B cell (primary cell): ENCODE results near the gene FTCD. TPM values are rescaled to one million over a fixed set of nuclear protein-coding genes. Genes with fewer than 3 reads are reported as not detected.
"Not testable (repeated sequence)": the region's sequence is repeated elsewhere in the genome, so short reads cannot be mapped to it uniquely, and the experiment has no call there.

Experiments
- ATAC-seq: fragments of 200-7000 bp; cut with Tn5 transposase; one replicate; pipeline ENCODE4 v1.10.0; 2021; ENCODE audit warnings: low read depth, mild to moderate bottlenecking, moderate number of reproducible peaks, moderate library complexity
- CTCF ChIA-PET: fragments of 350-600 bp; sonication (Branson Sonifier 250); formaldehyde crosslinking; loops from one replicate; lab custom pipeline; 2021; ENCODE audit warnings: antibody characterized with exemption, inconsistent platforms; lab: Charles Lee
- POLR2A ChIA-PET: fragments of 350-600 bp; sonication (Branson Sonifier 250); formaldehyde crosslinking; loops from one replicate; lab custom pipeline; 2021; ENCODE audit warnings: antibody characterized with exemption; lab: Charles Lee
- DNase-seq: peaks from one replicate; pipeline ENCODE4 v3.0.0; 2013
- H2AFZ ChIP-seq: 2 replicates; pipeline ENCODE4 v1.6.1; 2012; ENCODE audit warnings: mild to moderate bottlenecking, low read depth, low read length; ENCODE audit not compliant: insufficient read depth, poor library complexity, severe bottlenecking
- H3K27ac ChIP-seq, 2 donors: 1 replicate in 1 of 2; 2 replicates in 1 of 2; pipeline ENCODE4 v1.5.1; 2012 to 2013; ENCODE audit warnings: low read length in 2 of 2, mild to moderate bottlenecking in 2 of 2, moderate library complexity in 1 of 2
- H3K27me3 ChIP-seq, 4 experiments: fragments of 200-600 bp in 1 of 4; sonication (generic) in 1 of 4; replicated peaks in 1 of 4; 1 replicate in 2 of 4; 2 replicates in 2 of 4; pipeline versions ENCODE4 v1.6.1 to v1.7.0; 2013 to 2016; ENCODE audit warnings: low read length in 3 of 4, mild to moderate bottlenecking in 2 of 4, mixed read lengths in 1 of 4, moderate library complexity in 1 of 4; ENCODE audit not compliant: insufficient read depth in 4 of 4, control insufficient read depth in 3 of 4; ENCODE audit errors: control extremely low read depth in 1 of 4
- H3K36me3 ChIP-seq, 2 experiments: replicated peaks in 1 of 2; 1 replicate in 1 of 2; 2 replicates in 1 of 2; pipeline versions ENCODE4 v1.6.1 to v1.7.1; 2013; ENCODE audit warnings: low read length in 1 of 2; ENCODE audit not compliant: insufficient read depth in 2 of 2, control insufficient read depth in 1 of 2; ENCODE audit errors: control extremely low read depth in 1 of 2, extremely low read depth in 1 of 2
- H3K4me1 ChIP-seq, 2 donors: fragments of 200-600 bp in 1 of 2; sonication (generic) in 1 of 2; 1 replicate in 1 of 2; 2 replicates in 1 of 2; pipeline versions ENCODE4 v1.5.1 to v1.6.1; 2013 to 2017; ENCODE audit warnings: low read length in 2 of 2; ENCODE audit not compliant: control insufficient read depth in 2 of 2, insufficient read depth in 2 of 2
- H3K4me2 ChIP-seq: replicated peaks from 2 replicates; pipeline ENCODE3; 2012; ENCODE audit warnings: mild to moderate bottlenecking, low read depth, low read length; ENCODE audit not compliant: poor library complexity, severe bottlenecking
- H3K4me3 ChIP-seq, 5 experiments: fragments of 200-600 bp in 1 of 5; sonication (generic) in 1 of 5; 1 replicate in 3 of 5; 2 replicates in 2 of 5; pipeline versions ENCODE4 v1.5.1 to v1.7.0; 2011 to 2016; ENCODE audit warnings: low read length in 4 of 5, mild to moderate bottlenecking in 4 of 5, low read depth in 2 of 5, control low read depth in 1 of 5, moderate library complexity in 1 of 5; ENCODE audit not compliant: insufficient read depth in 1 of 5; ENCODE audit errors: control extremely low read depth in 1 of 5, extremely low read depth in 1 of 5
- H3K79me2 ChIP-seq: fragments of 200-600 bp; sonication (generic); one replicate; pipeline ENCODE4 v1.6.0; 2016; ENCODE audit warnings: low read length; ENCODE audit not compliant: control insufficient read depth, insufficient read depth
- H3K9ac ChIP-seq: fragments of 200-600 bp; sonication (generic); 2 replicates; pipeline ENCODE4 v1.6.1; 2017; ENCODE audit warnings: mild to moderate bottlenecking, low read length, moderate library complexity
- H3K9me3 ChIP-seq, 3 donors: one replicate each; pipeline versions ENCODE4 v1.6.1 to v1.7.1; 2013; ENCODE audit warnings: low read length in 2 of 3; ENCODE audit not compliant: control insufficient read depth in 2 of 3, insufficient read depth in 1 of 3; ENCODE audit errors: control extremely low read depth in 1 of 3
- H4K20me1 ChIP-seq: 2 replicates; pipeline ENCODE4 v1.6.0; 2012; ENCODE audit warnings: mild to moderate bottlenecking, low read length; ENCODE audit not compliant: insufficient read depth, control insufficient read depth, poor library complexity, severe bottlenecking
- H3K27ac Mint-ChIP-seq: one replicate; pipeline ENCODE4 v1.8.0; 2021; ENCODE audit warnings: mixed read lengths
- H3K27me3 Mint-ChIP-seq: one replicate; pipeline ENCODE4 v1.8.0; 2021; ENCODE audit warnings: mixed read lengths
- H3K4me1 Mint-ChIP-seq: one replicate; pipeline ENCODE4 v1.8.0; 2021; ENCODE audit warnings: mixed read lengths
- H3K4me3 Mint-ChIP-seq: one replicate; pipeline ENCODE4 v1.8.0; 2021; ENCODE audit warnings: mixed read lengths
- H3K9me3 Mint-ChIP-seq: one replicate; pipeline ENCODE4 v1.8.0; 2022; ENCODE audit warnings: mixed read lengths; ENCODE audit not compliant: insufficient read depth
- CTCF ChIP-seq: fragments of 200-600 bp; IDR thresholded peaks from one replicate; pipeline ENCODE4 v1.8.0; 2022; ENCODE audit warnings: antibody characterized with exemption, mild to moderate bottlenecking
- EZH2 ChIP-seq: IDR thresholded peaks from 2 replicates; pipeline ENCODE4 v1.6.1; 2012; ENCODE audit warnings: borderline replicate concordance, low read depth, mild to moderate bottlenecking, moderate library complexity, low read length; ENCODE audit not compliant: insufficient read depth, poor library complexity, severe bottlenecking
- WGBS: methylation state at CpG from one replicate; pipeline ENCODE4 v1.1.5; 2013; ENCODE audit warnings: missing lambda C conversion rate; ENCODE audit not compliant: insufficient coverage; 5-methylcytosine and 5-hydroxymethylcytosine counted together
- intact Hi-C: fragments of 100-400 bp; cut with micrococcal nuclease; formaldehyde crosslinking; loops from one replicate; pipeline ENCODE4 v1.10.0; 2022
- polyA plus RNA-seq: library from polyadenylated mRNA; depleted of rRNA; stranded (reverse); fragments of >200 nt; gene quantifications from 2 replicates; pipeline ENCODE4 v1.2.3, GENCODE V29; 2012
- total RNA-seq, 2 donors: library from RNA; stranded (reverse); fragments of 120-200 nt in 1 of 2; gene quantifications; 1 replicate in 1 of 2; 2 replicates in 1 of 2; pipeline versions ENCODE4 v1.2.3 to v1.2.4, GENCODE V29; 2013 to 2022

FTCD gene
- total and polyA plus RNA-seq, 2 donors (not counting 1 experiment from before 2014, with no cell fraction given), result 0.22 to 0.39 TPM

GRCh38 chr21:46183910-46184624, 28.7 kb upstream of the FTCD start, which contains the start of gene SPATC1L:
Gene SPATC1L (minus strand): TSS chr21:46184459. CDS start chr21:46182816, 1,643 bp downstream.
- Mint-ChIP-seq H3K4me1 (peaks cover 9% of the 10 kb centered on the region), H3K4me3 (peak within 1 kb of the TSS; percentile 92), H3K27ac (peak within 1 kb of the TSS; percentile 90), H3K27me3 (no peaks in the 10 kb centered on the region), H3K9me3 (no peaks in the 10 kb centered on the region)
- H2AFZ ChIP-seq, result peak within 1 kb of the TSS; percentile 66
- peaks cover 3% of the 10 kb centered on the region for H3K79me2 ChIP-seq
- CTCF ChIA-PET, result no interaction called here
- POLR2A ChIA-PET, result no interaction called here
- H3K4me1 ChIP-seq, result peaks cover 0 to 16% of the 10 kb centered on the region in 2 donors
- peak within 1 kb of the TSS; percentile 50 to 91 (median 76) for H3K4me3 ChIP-seq
- H3K27ac ChIP-seq, result peak within 1 kb of the TSS; percentile 59 to 63
- DNase-seq (peak; percentile 73), ATAC-seq (peak; percentile 69)
- peaks cover 0 to 3% (median 0%) of the 10 kb centered on the region in 3 donors for H3K9me3 ChIP-seq
- no peak for TF ChIP-seq CTCF
- no peak for TF ChIP-seq EZH2
- H3K9ac ChIP-seq, result peak within 1 kb of the TSS; percentile 64
- WGBS, result 2% methylated on average over 14 of the region's 24 CpGs
- peak within 1 kb of the TSS; percentile 91 for H3K4me2 ChIP-seq
- H3K27me3 ChIP-seq, result no peaks in the 10 kb centered on the region
- no peaks in the 10 kb centered on the region for H4K20me1 ChIP-seq
- intact Hi-C loops, result loop anchor here (1.0 kb wide), 3 partner anchors 41 to 140 kb away; partner anchors contain the start of genes LSS and PCNT
- no peaks in the 10 kb centered on the region for H3K36me3 ChIP-seq

- H3K27me3 ChIP-seq, H3K4me1 Mint-ChIP-seq, H3K9me3 ChIP-seq, CTCF ChIA-PET, H4K20me1 ChIP-seq, ATAC-seq, H3K27me3 Mint-ChIP-seq, H3K27ac ChIP-seq, DNase-seq, H3K36me3 ChIP-seq, H3K9me3 Mint-ChIP-seq, H3K9ac ChIP-seq, H3K79me2 ChIP-seq, POLR2A ChIA-PET, H3K27ac Mint-ChIP-seq, intact Hi-C loops: not testable (repeated sequence)
- peak overlapping the region; percentile 66 for H2AFZ ChIP-seq
- peak overlapping the region; percentile 91 for H3K4me2 ChIP-seq
- WGBS, result 33% methylated on average over 1 of the region's 13 CpGs
- H3K4me1 ChIP-seq, result peaks cover 0 to 16% of the 10 kb centered on the region in 2 donors
- peak overlapping the region; percentile 72 for H3K4me3 Mint-ChIP-seq
- H3K4me3 ChIP-seq, result peak overlapping the region in 1 of 5 experiments; percentile 82
These were observed 28.0 kb upstream of the FTCD start for GRCh38 chr21:46183337-46183909.
